ENCODE data around the gene INHBB.
A peak's percentile ranks its signal among the peaks of the same experiment; 100 is the strongest.
"Not testable (repeated sequence)": the region's sequence is repeated elsewhere in the genome, so short reads cannot be mapped to it uniquely, and the experiment has no call there.

INHBB gene

GRCh38 chr2:120316071-120316470, 29.9 kb upstream of the INHBB start:
- no peak for DNase-seq (ENCODE audit: low read depth)

- DNase-seq (ENCODE audit: low read depth), result no peak
Observed at GRCh38 chr2:120316528-120317179, 29.3 kb upstream of the INHBB start.

GRCh38 chr2:120317180-120317533, 28.8 kb upstream of the INHBB start:
- DNase-seq (ENCODE audit: low read depth), result no peak

GRCh38 chr2:120317916-120318315, 28.0 kb upstream of the INHBB start:
- DNase-seq (ENCODE audit: low read depth), result no peak

- no peak for DNase-seq (ENCODE audit: low read depth)
Observed at GRCh38 chr2:120318626-120319025, 27.3 kb upstream of the INHBB start.

GRCh38 chr2:120319123-120319522, 26.8 kb upstream of the INHBB start:
- no peak for DNase-seq (ENCODE audit: low read depth)

- no peak for DNase-seq (ENCODE audit: low read depth)
Observed at GRCh38 chr2:120319686-120320317, 26.1 kb upstream of the INHBB start.

- no peak for DNase-seq (ENCODE audit: low read depth)
Observed at GRCh38 chr2:120320318-120320851, 25.6 kb upstream of the INHBB start.

GRCh38 chr2:120320887-120321556, 24.9 kb upstream of the INHBB start:
- DNase-seq (ENCODE audit: low read depth), result not testable (repeated sequence)

GRCh38 chr2:120321721-120322284, 24.1 kb upstream of the INHBB start:
- no peak for DNase-seq (ENCODE audit: low read depth)

- no peak for DNase-seq (ENCODE audit: low read depth)
Observed at GRCh38 chr2:120322329-120322728, 23.6 kb upstream of the INHBB start.

- peak; percentile 59 for DNase-seq (ENCODE audit: low read depth)
Observed at GRCh38 chr2:120323214-120323613, 22.7 kb upstream of the INHBB start.

GRCh38 chr2:120323807-120324399, 22.0 kb upstream of the INHBB start:
- no peak for DNase-seq (ENCODE audit: low read depth)

- DNase-seq (ENCODE audit: low read depth), result no peak
Observed at GRCh38 chr2:120324933-120325332, 21.0 kb upstream of the INHBB start.

- DNase-seq (ENCODE audit: low read depth), result no peak
Observed at GRCh38 chr2:120326066-120326465, 19.9 kb upstream of the INHBB start.

GRCh38 chr2:120330946-120331822, 14.8 kb upstream of the INHBB start:
- no peak for DNase-seq (ENCODE audit: low read depth)

GRCh38 chr2:120331903-120332302, 14.0 kb upstream of the INHBB start:
- no peak for DNase-seq (ENCODE audit: low read depth)

GRCh38 chr2:120332384-120332783, 13.6 kb upstream of the INHBB start:
- no peak for DNase-seq (ENCODE audit: low read depth)

- no peak for DNase-seq (ENCODE audit: low read depth)
Observed at GRCh38 chr2:120334068-120334467, 11.9 kb upstream of the INHBB start.

GRCh38 chr2:120336749-120337148, 9.2 kb upstream of the INHBB start:
- DNase-seq (ENCODE audit: low read depth), result no peak

- no peak for DNase-seq (ENCODE audit: low read depth)
Observed at GRCh38 chr2:120338015-120338414, 7.9 kb upstream of the INHBB start.

GRCh38 chr2:120341977-120342376, 4.0 kb upstream of the INHBB start:
- no peak for DNase-seq (ENCODE audit: low read depth)
